GM12865 (cell line): ENCODE results near the gene PROM1.

Source experiments
- DNase-seq: peaks from one replicate; pipeline ENCODE4 v3.0.0; 2010; ENCODE audit warnings: low read depth
- H3K4me3 ChIP-seq: 2 replicates; pipeline ENCODE4 v1.5.1; 2011; ENCODE audit warnings: mild to moderate bottlenecking, low read depth, low read length, control low read depth
- TF ChIP-seq, protein P1 (sequence below): IDR thresholded peaks from 2 replicates; pipeline ENCODE4 v1.5.1; 2011; ENCODE audit warnings: low read length, control low read depth, low read depth, inconsistent platforms; ENCODE audit not compliant: insufficient read depth; ENCODE audit errors: missing control alignments

The PROM1 gene

DNA sequence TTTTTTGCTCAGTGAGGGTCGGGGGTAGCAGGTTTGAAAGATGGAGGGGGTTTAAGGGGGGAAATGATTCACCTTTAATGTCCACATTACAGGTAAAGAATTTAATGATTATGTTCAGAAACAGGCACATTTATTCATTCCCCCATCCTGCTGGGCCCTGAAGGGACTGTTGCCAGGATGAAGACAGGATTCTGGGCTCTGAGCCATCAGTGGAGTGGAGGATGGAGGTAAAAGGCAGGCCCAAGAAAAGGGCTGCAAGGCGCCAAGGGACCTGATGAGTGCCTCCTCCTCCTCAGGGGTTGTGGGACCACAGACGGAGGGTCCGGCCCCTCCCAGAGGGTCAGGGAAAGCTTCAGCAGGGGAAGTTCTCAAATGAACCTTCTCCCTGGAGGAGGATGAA, 40.4 kb upstream of the PROM1 start:
- no peak overlapping the region for H3K4me3 ChIP-seq
- TF ChIP-seq, protein P1, sequence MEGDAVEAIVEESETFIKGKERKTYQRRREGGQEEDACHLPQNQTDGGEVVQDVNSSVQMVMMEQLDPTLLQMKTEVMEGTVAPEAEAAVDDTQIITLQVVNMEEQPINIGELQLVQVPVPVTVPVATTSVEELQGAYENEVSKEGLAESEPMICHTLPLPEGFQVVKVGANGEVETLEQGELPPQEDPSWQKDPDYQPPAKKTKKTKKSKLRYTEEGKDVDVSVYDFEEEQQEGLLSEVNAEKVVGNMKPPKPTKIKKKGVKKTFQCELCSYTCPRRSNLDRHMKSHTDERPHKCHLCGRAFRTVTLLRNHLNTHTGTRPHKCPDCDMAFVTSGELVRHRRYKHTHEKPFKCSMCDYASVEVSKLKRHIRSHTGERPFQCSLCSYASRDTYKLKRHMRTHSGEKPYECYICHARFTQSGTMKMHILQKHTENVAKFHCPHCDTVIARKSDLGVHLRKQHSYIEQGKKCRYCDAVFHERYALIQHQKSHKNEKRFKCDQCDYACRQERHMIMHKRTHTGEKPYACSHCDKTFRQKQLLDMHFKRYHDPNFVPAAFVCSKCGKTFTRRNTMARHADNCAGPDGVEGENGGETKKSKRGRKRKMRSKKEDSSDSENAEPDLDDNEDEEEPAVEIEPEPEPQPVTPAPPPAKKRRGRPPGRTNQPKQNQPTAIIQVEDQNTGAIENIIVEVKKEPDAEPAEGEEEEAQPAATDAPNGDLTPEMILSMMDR = no peak
- DNase-seq = no peak

DNA sequence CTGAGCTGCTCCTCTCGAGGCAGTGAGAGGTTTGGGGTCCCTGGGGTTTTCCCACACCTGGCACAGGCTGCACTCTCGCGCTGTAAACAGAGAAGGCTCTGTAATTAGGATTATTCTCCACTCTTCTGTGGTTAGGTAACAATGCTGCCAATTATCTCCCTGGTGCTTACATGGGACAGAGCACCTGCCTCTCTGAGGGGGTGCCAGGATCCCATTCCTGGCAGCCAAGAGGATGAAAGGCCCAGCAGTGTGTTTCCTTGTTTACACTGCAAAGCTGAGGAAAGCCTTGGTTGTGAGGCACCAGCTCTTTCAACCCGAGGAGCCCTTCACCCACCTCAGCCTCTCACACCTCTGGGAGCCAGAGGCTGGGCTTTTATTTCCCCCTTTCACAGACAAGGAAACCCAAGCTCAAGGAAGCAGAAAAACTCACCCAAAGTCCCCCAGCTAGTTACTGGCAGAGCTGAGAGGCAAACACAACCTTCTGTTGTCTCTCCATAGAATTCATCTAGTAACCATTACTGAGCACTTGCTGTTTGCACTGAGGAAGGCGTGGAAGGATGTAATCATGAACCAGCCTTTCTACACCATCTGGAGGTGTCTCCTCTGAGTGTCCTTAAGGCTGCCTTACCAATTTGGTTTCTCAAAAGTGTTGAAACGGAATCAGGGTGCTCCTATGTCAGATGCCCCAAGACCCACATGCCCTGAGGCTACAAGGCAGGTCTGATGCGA, 39.7 kb upstream of the PROM1 start:
- TF ChIP-seq, protein P1 = no peak
- no peak overlapping the region for H3K4me3 ChIP-seq
- no peak for DNase-seq

DNA sequence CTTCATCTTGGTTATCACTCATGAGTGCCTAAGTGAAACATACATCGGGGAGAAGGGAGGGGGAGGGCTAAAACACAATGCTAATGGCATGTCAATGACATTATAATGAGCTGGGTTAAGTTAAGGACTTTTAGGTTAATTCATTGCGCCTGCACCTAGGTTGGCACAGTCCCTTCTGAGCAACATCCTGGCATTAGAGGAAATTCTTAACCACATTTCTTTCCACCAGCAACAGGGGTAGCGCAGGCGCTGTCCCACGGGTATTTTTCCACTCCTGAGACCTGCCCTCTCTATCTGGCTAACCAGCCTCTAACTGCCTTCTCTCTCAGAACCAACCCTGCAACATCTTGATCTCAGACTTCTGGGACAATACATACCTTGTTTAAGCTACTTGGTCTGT, 39.0 kb upstream of the PROM1 start:
- no peak for DNase-seq
- no peak overlapping the region for H3K4me3 ChIP-seq
- TF ChIP-seq, protein P1 = no peak

DNA sequence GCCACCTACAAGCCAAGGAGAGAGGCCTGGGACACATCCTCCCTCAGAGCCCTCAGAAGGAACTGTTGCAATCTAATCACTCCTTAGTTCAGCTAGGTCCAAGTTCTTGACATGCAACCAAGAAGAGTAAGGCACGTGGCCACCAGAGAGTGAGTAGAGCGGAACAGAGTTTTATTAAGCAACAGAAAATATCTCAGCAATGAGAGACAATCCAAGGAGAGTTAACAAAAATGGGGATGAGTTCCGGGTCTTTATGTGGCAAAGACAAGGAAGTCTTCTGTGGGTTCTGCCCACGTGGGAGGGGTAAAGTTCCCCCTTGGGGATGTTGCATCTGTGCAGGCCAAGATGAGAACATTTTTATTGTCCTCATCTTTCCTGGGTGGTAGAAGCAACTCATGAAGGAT, 38.5 kb upstream of the PROM1 start:
- TF ChIP-seq, protein P1 = no peak

DNA sequence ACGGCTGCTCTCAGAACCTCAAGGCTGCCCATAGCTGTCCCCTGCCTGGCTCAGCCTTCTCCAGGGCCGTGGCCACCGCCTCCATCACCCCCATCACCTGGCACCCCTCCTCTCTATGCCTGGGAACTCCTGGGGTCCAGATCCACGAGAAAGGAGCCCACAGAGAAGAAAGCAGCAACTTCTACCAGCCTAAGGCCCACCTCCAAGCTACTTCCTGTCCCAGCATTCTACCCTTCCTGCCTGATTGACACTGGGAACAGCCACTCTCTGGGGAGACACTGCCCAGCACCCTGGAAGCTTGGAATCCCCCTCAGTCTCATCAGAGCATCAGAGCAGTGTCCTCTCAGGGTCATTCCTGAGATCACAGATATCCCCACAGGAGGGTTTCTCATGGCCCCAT, 36.9 kb upstream of the PROM1 start:
- DNase-seq = peak; percentile 53
- no peak overlapping the region for H3K4me3 ChIP-seq
- TF ChIP-seq, protein P1 = no peak

More for the DNA sequence above, 38.5 kb upstream of the PROM1 start:
- H3K4me3 ChIP-seq = no peak overlapping the region
- no peak for DNase-seq

DNA sequence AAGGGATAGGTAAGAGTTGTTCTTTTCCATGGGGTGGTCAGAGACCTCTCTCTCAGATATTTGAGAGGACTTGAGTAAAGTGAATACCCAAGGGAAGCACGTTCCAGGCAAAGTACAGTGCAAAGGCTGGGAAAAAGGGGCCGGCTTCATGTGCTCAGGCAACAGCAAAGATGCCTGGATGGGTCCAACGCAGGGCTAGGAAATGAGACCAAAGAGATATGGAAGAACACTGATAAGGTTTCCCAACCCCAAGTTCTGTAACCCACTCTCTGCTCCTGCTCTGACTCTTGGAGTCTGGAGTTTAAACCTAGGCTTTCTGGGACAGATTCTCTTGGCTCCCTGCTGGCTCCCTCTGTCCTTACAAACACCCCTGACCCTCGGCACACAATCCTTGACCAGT, 36.2 kb upstream of the PROM1 start:
- DNase-seq = no peak

More for the DNA sequence above, 36.2 kb upstream of the PROM1 start:
- TF ChIP-seq, protein P1 = no peak
- no peak overlapping the region for H3K4me3 ChIP-seq
